Measurements from ENCODE around the gene P2RY12. TPM values are rescaled to one million over a fixed set of nuclear protein-coding genes. Genes with fewer than 3 reads are reported as not detected.
A peak's percentile ranks its signal among the peaks of the same experiment; 100 is the strongest.

The P2RY12 gene
- total and polyA plus RNA-seq, 2 of the 8 experiments (the other 6 are each of a cell fraction or from before 2014, with no cell fraction given), result not detected

GRCh38 chr3:151305060-151305774, 79.3 kb downstream of the P2RY12 start (continued):
- TF ChIP-seq CHD7 (IDR thresholded peaks at IDR 0.05; ENCODE audit: insufficient replicate concordance, low read length) (peak; percentile 70), SRF (IDR thresholded peaks at IDR 0.05; ENCODE audit: low read depth, low read length) (no peak), RBBP5 (IDR thresholded peaks at IDR 0.05; ENCODE audit: borderline replicate concordance, low read depth, low read length) (no peak), TCF12 (IDR thresholded peaks at IDR 0.05; ENCODE audit: low read depth, low read length) (peak; percentile 88), SIN3A (conservative IDR thresholded peaks at IDR 0.05 in 1 of 2, IDR thresholded peaks at IDR 0.05 in 1 of 2; ENCODE audit: low read depth in 1 of 2, low read length in 2 of 2) (peak; percentile 39 to 66; a peak in 1 of 4 replicates), NRF1 (IDR thresholded peaks at IDR 0.05; ENCODE audit: low read depth, low read length) (no peak), CREB1 (IDR thresholded peaks at IDR 0.05) (no peak), SIRT6 (IDR thresholded peaks at IDR 0.05; ENCODE audit: low read length) (no peak), ATF2 (IDR thresholded peaks at IDR 0.05; ENCODE audit: low read length) (peak; percentile 81; the same call in 1 of the 2 replicates)

Data from H1 (cell line).